ENCODE results near the gene MTOR.

DNA sequence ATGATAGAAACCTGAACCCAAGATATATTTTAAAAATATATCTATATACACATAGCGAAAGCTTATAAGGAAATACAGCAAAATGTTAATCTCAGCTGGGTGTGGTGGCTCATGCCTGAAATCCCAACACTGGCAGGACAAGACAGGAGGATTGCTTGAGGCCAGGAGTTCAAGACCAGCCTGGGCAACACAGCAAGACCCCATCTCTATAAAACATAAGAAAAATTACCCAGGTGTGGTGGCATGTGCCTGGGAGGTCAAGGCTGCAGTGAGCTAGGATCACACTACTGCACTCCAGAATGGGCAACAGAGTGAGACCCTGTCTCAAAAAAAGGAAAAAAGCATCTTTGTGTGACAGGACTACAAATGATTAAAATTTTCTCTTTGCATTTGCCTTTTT is 196.6 kb downstream of the MTOR start:
- TF ChIP-seq, protein P1, sequence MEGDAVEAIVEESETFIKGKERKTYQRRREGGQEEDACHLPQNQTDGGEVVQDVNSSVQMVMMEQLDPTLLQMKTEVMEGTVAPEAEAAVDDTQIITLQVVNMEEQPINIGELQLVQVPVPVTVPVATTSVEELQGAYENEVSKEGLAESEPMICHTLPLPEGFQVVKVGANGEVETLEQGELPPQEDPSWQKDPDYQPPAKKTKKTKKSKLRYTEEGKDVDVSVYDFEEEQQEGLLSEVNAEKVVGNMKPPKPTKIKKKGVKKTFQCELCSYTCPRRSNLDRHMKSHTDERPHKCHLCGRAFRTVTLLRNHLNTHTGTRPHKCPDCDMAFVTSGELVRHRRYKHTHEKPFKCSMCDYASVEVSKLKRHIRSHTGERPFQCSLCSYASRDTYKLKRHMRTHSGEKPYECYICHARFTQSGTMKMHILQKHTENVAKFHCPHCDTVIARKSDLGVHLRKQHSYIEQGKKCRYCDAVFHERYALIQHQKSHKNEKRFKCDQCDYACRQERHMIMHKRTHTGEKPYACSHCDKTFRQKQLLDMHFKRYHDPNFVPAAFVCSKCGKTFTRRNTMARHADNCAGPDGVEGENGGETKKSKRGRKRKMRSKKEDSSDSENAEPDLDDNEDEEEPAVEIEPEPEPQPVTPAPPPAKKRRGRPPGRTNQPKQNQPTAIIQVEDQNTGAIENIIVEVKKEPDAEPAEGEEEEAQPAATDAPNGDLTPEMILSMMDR (IDR thresholded peaks at IDR 0.05), result no peak
- TF ChIP-seq EP300 (IDR thresholded peaks at IDR 0.05), result no peak

Measured in ovary (tissue), 3 donors.